Measurements from ENCODE around the gene NLE1. TPM values are rescaled to one million over a fixed set of nuclear protein-coding genes. Genes with fewer than 3 reads are reported as not detected.

Gene NLE1
- total RNA-seq, 1 experiment from 2014 or later: 35.5 TPM

- Histone ChIP-seq H3K27ac (ENCODE audit: low read length) (no peak overlapping the region), H3K4me1 (ENCODE audit: control insufficient read depth, insufficient read depth, low read length) (no peaks in the 10 kb centered on the region), H3K4me3 (ENCODE audit: low read depth in 2 of 2, low read length in 2 of 2) (no peak overlapping the region), H3K9me3 (ENCODE audit: control insufficient read depth, insufficient read depth, low read depth, low read length) (no peaks in the 10 kb centered on the region), H3K27me3 (ENCODE audit: control insufficient read depth, insufficient read depth, low read length) (peaks cover 5% of the 10 kb centered on the region; the same call in 1 of the 2 replicates), H3K36me3 (ENCODE audit: control insufficient read depth, insufficient read depth, low read length) (no peaks in the 10 kb centered on the region)
- TF ChIP-seq TCF7L2 (IDR thresholded peaks at IDR 0.05; ENCODE audit: low read depth, low read length) (no peak), REST (IDR thresholded peaks at IDR 0.05; ENCODE audit: insufficient read depth in 1 of 2, low read depth in 2 of 2, low read length in 1 of 2) (no peak), CTCF (IDR thresholded peaks at IDR 0.05) (no peak), POLR2AphosphoS5 (IDR thresholded peaks at IDR 0.05; ENCODE audit: low read depth, low read length) (no peak), SIN3A (IDR thresholded peaks at IDR 0.05; ENCODE audit: borderline replicate concordance, insufficient read depth, low read depth, low read length) (no peak)
- intact Hi-C loops (cut with micrococcal nuclease; ENCODE audit: unreplicated experiment) (no loop called here), in situ Hi-C loops (cut with HindIII; ENCODE audit: low pct_unique_long_range_greater_than_20kb, low sequenced_read_pairs) (no loop called here)
- BruUV-seq (replicated peaks): no TSS peak
- CTCF ChIA-PET: interaction anchor here (0.6 kb wide), 1 partner anchor 418 kb away, joined by 3 read pairs; no protein-coding TSS in a partner anchor
- ATAC-seq: no peak
- DNase-seq (ENCODE audit: low read depth, low spot score): no peak
- POLR2A ChIA-PET: no interaction called here
Measured at GRCh38 chr17:35164716-35165115, 22.6 kb upstream of the NLE1 start.

GRCh38 chr17:35163886-35164285 lies 21.8 kb upstream of the NLE1 start:
- Histone ChIP-seq H3K27ac (ENCODE audit: low read length) (no peak overlapping the region), H3K9me3 (ENCODE audit: control insufficient read depth, insufficient read depth, low read depth, low read length) (no peaks in the 10 kb centered on the region), H3K4me3 (ENCODE audit: low read depth in 2 of 2, low read length in 2 of 2) (no peak overlapping the region), H3K4me1 (ENCODE audit: control insufficient read depth, insufficient read depth, low read length) (no peaks in the 10 kb centered on the region), H3K36me3 (ENCODE audit: control insufficient read depth, insufficient read depth, low read length) (no peaks in the 10 kb centered on the region), H3K27me3 (ENCODE audit: control insufficient read depth, insufficient read depth, low read length) (peaks cover 5% of the 10 kb centered on the region; the same call in 1 of the 2 replicates)
- in situ Hi-C loops (cut with HindIII; ENCODE audit: low pct_unique_long_range_greater_than_20kb, low sequenced_read_pairs) (no loop called here), intact Hi-C loops (cut with micrococcal nuclease; ENCODE audit: unreplicated experiment) (no loop called here)
- TF ChIP-seq SIN3A (IDR thresholded peaks at IDR 0.05; ENCODE audit: borderline replicate concordance, insufficient read depth, low read depth, low read length) (no peak), POLR2AphosphoS5 (IDR thresholded peaks at IDR 0.05; ENCODE audit: low read depth, low read length) (no peak), CTCF (IDR thresholded peaks at IDR 0.05) (no peak), TCF7L2 (IDR thresholded peaks at IDR 0.05; ENCODE audit: low read depth, low read length) (no peak), REST (IDR thresholded peaks at IDR 0.05; ENCODE audit: insufficient read depth in 1 of 2, low read depth in 2 of 2, low read length in 1 of 2) (no peak)
- BruUV-seq (replicated peaks): no TSS peak
- ChIA-PET POLR2A (no interaction called here), CTCF (no interaction called here)
- DNase-seq (ENCODE audit: low read depth, low spot score) (no peak), ATAC-seq (no peak)
